C4-2B (cell line): ENCODE data around the gene CACNA2D3.

Experiments
- ZFX ChIP-seq: fragments of 450-650 bp; IDR thresholded peaks from 2 replicates; pipeline ENCODE4 v1.6.1; 2017
- TF ChIP-seq, protein P1 (sequence below): fragments of 450-650 bp; conservative IDR thresholded peaks from 2 replicates; pipeline ENCODE4 v1.5.1; 2017; ENCODE audit warnings: mild to moderate bottlenecking

- TF ChIP-seq, protein P1, sequence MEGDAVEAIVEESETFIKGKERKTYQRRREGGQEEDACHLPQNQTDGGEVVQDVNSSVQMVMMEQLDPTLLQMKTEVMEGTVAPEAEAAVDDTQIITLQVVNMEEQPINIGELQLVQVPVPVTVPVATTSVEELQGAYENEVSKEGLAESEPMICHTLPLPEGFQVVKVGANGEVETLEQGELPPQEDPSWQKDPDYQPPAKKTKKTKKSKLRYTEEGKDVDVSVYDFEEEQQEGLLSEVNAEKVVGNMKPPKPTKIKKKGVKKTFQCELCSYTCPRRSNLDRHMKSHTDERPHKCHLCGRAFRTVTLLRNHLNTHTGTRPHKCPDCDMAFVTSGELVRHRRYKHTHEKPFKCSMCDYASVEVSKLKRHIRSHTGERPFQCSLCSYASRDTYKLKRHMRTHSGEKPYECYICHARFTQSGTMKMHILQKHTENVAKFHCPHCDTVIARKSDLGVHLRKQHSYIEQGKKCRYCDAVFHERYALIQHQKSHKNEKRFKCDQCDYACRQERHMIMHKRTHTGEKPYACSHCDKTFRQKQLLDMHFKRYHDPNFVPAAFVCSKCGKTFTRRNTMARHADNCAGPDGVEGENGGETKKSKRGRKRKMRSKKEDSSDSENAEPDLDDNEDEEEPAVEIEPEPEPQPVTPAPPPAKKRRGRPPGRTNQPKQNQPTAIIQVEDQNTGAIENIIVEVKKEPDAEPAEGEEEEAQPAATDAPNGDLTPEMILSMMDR: no peak
- no peak for TF ChIP-seq ZFX
Measured at GRCh38 chr3:54262541-54262940, 140.2 kb downstream of the CACNA2D3 start.
